Smooth muscle cell (in vitro differentiated cells): ENCODE measurements around the gene RARG. TPM values are rescaled to one million over a fixed set of nuclear protein-coding genes. Genes with fewer than 3 reads are reported as not detected.

Experiments
- DNase-seq: peaks from one replicate; lab custom pipeline; 2025; ENCODE audit not compliant: unreplicated experiment; lab: John Stamatoyannopoulos, UW
- H2AFZ ChIP-seq: fragments of 200-600 bp; sonication (generic); 2 replicates; pipeline ENCODE4 v1.6.0; 2016; ENCODE audit warnings: antibody characterized with exemption, low read depth, mild to moderate bottlenecking
- H3F3A ChIP-seq: fragments of 200-600 bp; sonication (generic); 2 replicates; pipeline ENCODE4 v1.6.0; 2017; ENCODE audit warnings: antibody characterized with exemption, low read depth
- H3K27ac ChIP-seq: fragments of 200-600 bp; sonication (generic); 2 replicates; pipeline ENCODE4 v1.5.1; 2016; ENCODE audit warnings: low read depth, mild to moderate bottlenecking
- H3K27me3 ChIP-seq: fragments of 200-600 bp; sonication (generic); 2 replicates; pipeline ENCODE4 v1.6.1; 2016; ENCODE audit warnings: low read depth, mild to moderate bottlenecking
- H3K36me3 ChIP-seq: fragments of 200-600 bp; sonication (generic); 2 replicates; pipeline ENCODE4 v1.5.1; 2016; ENCODE audit warnings: low read depth
- H3K4me1 ChIP-seq: fragments of 200-600 bp; sonication (generic); 2 replicates; pipeline ENCODE4 v1.5.1; 2016; ENCODE audit warnings: low read depth
- H3K4me2 ChIP-seq: fragments of 200-600 bp; sonication (generic); 2 replicates; pipeline ENCODE4 v1.6.0; 2016; ENCODE audit warnings: mild to moderate bottlenecking
- H3K4me3 ChIP-seq: fragments of 200-600 bp; sonication (generic); 2 replicates; pipeline ENCODE4 v1.5.1; 2016; ENCODE audit warnings: mild to moderate bottlenecking
- H3K79me2 ChIP-seq: fragments of 200-600 bp; sonication (generic); 2 replicates; pipeline ENCODE4 v1.6.0; 2016; ENCODE audit warnings: low read depth, mild to moderate bottlenecking
- H3K9ac ChIP-seq: fragments of 200-600 bp; sonication (generic); 2 replicates; pipeline ENCODE4 v1.6.0; 2016; ENCODE audit warnings: low read depth
- H3K9me3 ChIP-seq: fragments of 200-600 bp; sonication (generic); replicated peaks from 2 replicates; pipeline ENCODE4 v1.5.1; 2016; ENCODE audit warnings: low read depth
- H4K20me1 ChIP-seq: fragments of 200-600 bp; sonication (generic); 2 replicates; pipeline ENCODE4 v1.6.0; 2016; ENCODE audit warnings: low read depth
- CTCF ChIP-seq: fragments of 200-600 bp; sonication (generic); IDR thresholded peaks from 2 replicates; pipeline ENCODE4 v1.5.1; 2017; ENCODE audit warnings: borderline replicate concordance, mild to moderate bottlenecking, antibody characterized with exemption; ENCODE audit not compliant: insufficient read depth, poor library complexity, severe bottlenecking
- WGBS: methylation state at CpG from one replicate; pipeline ENCODE4 v1.1.7; 2016; ENCODE audit warnings: low lambda C conversion rate; 5-methylcytosine and 5-hydroxymethylcytosine counted together
- polyA plus RNA-seq: library from polyadenylated mRNA; unstranded; fragments of >200 nt; fragmentation: Nextera tagmentation; extraction: Ambion mirVana; gene quantifications from 2 replicates; pipeline ENCODE4 v1.2.1, GENCODE V29; 2016
- total RNA-seq: library from RNA; depleted of rRNA; stranded (reverse); fragments of >200 nt; gene quantifications from 2 replicates; pipeline ENCODE4 v1.2.3, GENCODE V29; 2014

Gene RARG
- total and polyA plus RNA-seq, 2 experiments from 2014 or later: 21.8 to 32.9 TPM

- Histone ChIP-seq H3F3A (peaks cover 3% of the 10 kb centered on the region), H4K20me1 (peaks cover 23% of the 10 kb centered on the region), H3K27me3 (no peaks in the 10 kb centered on the region), H3K36me3 (no peaks in the 10 kb centered on the region), H3K4me3 (no peak overlapping the region), H3K9me3 (no peaks in the 10 kb centered on the region), H3K27ac (no peak overlapping the region), H3K4me1 (peaks cover 13% of the 10 kb centered on the region), H3K9ac (no peak overlapping the region), H3K79me2 (peaks cover 15% of the 10 kb centered on the region), H3K4me2 (no peak overlapping the region), H2AFZ (no peak overlapping the region)
- DNase-seq: no peak
- WGBS: 83% methylated on average over 4 of the region's 4 CpGs
- no peak for TF ChIP-seq CTCF
These were observed 45.3 kb downstream of the RARG start for GRCh38 chr12:53186745-53187144.

GRCh38 chr12:53185582-53186153, 46.3 kb downstream of the RARG start:
- no peaks in the 10 kb centered on the region for H3K36me3 ChIP-seq

GRCh38 chr12:53184828-53185227, 47.2 kb downstream of the RARG start:
- Histone ChIP-seq H3K27me3 (no peaks in the 10 kb centered on the region), H3K9me3 (no peaks in the 10 kb centered on the region), H3K4me3 (no peak overlapping the region), H3K27ac (no peak overlapping the region), H3K9ac (no peak overlapping the region), H3F3A (peaks cover 6% of the 10 kb centered on the region), H2AFZ (no peak overlapping the region), H4K20me1 (peaks cover 21% of the 10 kb centered on the region), H3K36me3 (no peaks in the 10 kb centered on the region), H3K4me2 (no peak overlapping the region), H3K4me1 (peaks cover 18% of the 10 kb centered on the region), H3K79me2 (peaks cover 17% of the 10 kb centered on the region)
- DNase-seq: no peak
- 98% methylated on average over 6 of the region's 6 CpGs for WGBS
- TF ChIP-seq CTCF: no peak

More at GRCh38 chr12:53185582-53186153, 46.3 kb downstream of the RARG start:
- H3K4me3 ChIP-seq: no peak overlapping the region
- DNase-seq: no peak
- peaks cover 17% of the 10 kb centered on the region for H3K79me2 ChIP-seq
- no peak overlapping the region for H3K4me2 ChIP-seq
- H3K27ac ChIP-seq: no peak overlapping the region
- H3K4me1 ChIP-seq: peaks cover 16% of the 10 kb centered on the region
- H4K20me1 ChIP-seq: peaks cover 23% of the 10 kb centered on the region
- H3F3A ChIP-seq: peaks cover 3% of the 10 kb centered on the region
- H2AFZ ChIP-seq: no peak overlapping the region
- WGBS: 96% methylated on average over 3 of the region's 3 CpGs
- H3K27me3 ChIP-seq: no peaks in the 10 kb centered on the region
- H3K9me3 ChIP-seq: no peaks in the 10 kb centered on the region
- H3K9ac ChIP-seq: no peak overlapping the region
- TF ChIP-seq CTCF: no peak

- H3K27me3 ChIP-seq: no peaks in the 10 kb centered on the region
- H4K20me1 ChIP-seq: peaks cover 21% of the 10 kb centered on the region
- no peak overlapping the region for H3K27ac ChIP-seq
- no peak overlapping the region for H3K4me2 ChIP-seq
- WGBS: 93% methylated on average over 2 of the region's 2 CpGs
- DNase-seq: no peak
- H3K9ac ChIP-seq: no peak overlapping the region
- H3K79me2 ChIP-seq: peaks cover 20% of the 10 kb centered on the region
- no peak overlapping the region for H2AFZ ChIP-seq
- H3K9me3 ChIP-seq: no peaks in the 10 kb centered on the region
- TF ChIP-seq CTCF: no peak
- no peaks in the 10 kb centered on the region for H3K36me3 ChIP-seq
- H3K4me3 ChIP-seq: no peak overlapping the region
- peaks cover 14% of the 10 kb centered on the region for H3F3A ChIP-seq
- H3K4me1 ChIP-seq: peaks cover 27% of the 10 kb centered on the region
These were observed 49.1 kb downstream of the RARG start for GRCh38 chr12:53182903-53183302.
